ENCODE data around the gene VANGL2.

The VANGL2 gene

DNA sequence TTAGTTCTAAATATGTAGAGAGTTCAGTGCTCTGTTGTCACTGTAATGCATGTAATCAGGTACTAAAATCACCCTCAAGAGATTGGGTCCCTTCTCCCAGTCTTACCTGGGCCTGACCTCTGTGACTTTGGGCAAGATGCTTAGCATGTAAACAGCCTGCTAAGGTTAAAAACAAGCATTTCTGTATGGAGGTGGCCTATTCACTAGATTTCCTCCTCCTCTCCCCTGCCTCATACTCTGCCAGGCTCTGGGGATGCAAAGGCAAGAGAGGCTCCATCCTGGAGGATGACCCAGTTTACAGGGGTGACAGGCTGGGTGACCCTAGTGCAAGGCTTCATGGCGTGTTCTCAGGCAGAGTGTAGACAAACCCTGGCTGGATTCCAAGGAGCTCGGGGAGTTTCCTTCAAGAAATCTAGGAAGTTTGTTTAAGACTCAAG is 28.8 kb downstream of the VANGL2 start:
- DNase-seq, result no peak

- DNase-seq, result no peak
Observed at GRCh38 chr1:160429702-160430535, 29.6 kb downstream of the VANGL2 start.

DNA sequence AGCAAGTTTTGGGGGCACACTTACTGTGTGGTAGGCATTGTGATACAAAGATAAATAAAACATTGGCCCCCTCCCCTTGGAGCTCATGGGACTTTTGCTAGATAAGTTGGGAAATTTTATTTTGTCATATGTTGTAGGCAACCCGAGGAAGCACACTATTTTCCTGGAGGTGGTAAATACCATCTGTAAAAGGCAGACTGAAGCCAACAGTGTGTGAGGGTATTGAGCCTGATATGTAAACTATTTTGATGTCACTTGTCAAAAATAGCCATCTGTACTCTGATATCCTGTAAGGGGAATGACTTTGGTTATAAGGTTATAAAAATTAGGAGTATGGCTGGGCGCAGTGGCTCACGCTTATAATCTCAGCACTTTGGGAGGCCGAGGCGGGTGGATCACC is 30.6 kb downstream of the VANGL2 start:
- no peak for DNase-seq

DNA sequence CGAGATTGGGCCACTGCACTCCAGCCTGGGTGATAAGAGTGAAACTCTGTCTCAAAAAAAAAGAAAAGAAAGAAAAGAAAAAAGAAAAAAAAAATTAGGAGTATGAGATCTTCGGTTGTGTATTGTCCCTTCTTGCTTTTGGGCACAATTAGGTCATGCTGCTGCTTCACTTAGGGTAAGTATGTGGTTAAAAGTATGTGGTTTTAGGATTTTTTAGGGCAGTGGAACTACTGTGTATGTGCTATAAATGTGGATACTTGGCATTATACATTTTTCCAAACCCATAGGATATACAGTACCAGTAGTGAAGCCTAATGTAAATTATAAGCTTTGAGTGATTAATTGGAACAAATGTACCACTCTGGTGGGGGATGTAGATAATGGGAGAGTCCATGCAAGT is 31.2 kb downstream of the VANGL2 start:
- DNase-seq, result no peak

DNA sequence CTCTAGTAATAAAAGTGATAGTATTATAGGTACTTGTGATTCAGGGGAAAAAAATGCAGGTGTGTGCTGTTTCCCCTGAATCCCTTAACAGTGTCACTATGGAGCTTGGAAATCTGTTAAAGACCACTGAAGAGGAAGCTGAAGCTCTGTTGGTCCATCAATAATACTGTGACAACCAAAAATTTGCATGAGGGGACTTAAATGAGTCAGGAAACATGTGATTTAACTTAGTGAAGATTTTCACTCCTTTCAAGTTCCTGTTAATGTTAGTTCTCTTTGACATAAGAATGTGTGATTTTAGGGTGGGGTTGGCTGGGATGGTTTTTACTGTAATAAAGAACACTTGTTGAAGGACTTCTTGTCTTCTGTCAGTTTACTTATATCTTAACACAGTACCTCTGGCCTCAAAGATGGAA is 32.0 kb downstream of the VANGL2 start:
- DNase-seq, result no peak

- no peak for DNase-seq
Observed at GRCh38 chr1:160436966-160437365, 36.6 kb downstream of the VANGL2 start.

DNA sequence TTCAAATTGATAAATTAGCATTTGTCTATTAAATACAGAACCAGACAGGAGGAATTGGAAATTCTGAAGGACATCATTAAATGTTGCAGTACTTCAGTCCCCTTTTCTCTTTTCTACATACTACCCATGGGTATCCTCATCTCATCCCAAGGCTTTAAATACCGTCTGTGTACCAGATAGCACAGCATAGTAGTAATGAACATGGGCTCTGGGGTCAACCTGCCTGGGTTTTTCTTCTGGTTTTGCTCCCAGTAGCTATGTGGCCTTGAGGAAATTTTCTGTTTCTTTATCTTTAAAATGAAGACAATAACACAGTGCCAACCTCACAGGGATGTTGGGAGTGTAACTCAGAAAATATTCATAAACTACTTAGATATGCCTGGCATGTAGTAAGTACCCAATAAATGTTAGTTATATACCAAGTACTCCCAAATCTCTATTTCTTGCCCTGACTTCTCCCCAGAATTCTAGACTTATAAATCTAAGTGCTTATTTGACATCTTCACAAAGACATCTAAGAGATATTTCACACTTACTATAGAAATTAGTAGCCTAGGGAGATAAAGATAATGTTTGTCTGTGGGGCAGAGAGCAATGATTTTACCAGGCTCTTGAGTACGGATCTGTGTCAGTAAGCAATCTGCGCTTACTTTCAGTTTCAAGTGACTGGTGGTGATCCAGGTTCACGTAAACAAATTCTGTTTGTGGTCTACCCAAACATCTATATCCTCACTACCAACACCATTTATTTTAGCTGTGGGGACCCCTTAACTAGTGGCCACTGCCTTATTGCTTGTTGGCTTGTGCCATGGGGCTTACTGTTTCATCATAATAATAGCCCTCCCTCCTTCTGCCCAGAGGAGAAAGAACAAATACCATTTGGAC is 37.3 kb downstream of the VANGL2 start:
- DNase-seq, result no peak

GRCh38 chr1:160438317-160438918 is 38.1 kb downstream of the VANGL2 start:
- no peak for DNase-seq

- no peak for DNase-seq
Observed at GRCh38 chr1:160438935-160439334, 38.6 kb downstream of the VANGL2 start.

DNA sequence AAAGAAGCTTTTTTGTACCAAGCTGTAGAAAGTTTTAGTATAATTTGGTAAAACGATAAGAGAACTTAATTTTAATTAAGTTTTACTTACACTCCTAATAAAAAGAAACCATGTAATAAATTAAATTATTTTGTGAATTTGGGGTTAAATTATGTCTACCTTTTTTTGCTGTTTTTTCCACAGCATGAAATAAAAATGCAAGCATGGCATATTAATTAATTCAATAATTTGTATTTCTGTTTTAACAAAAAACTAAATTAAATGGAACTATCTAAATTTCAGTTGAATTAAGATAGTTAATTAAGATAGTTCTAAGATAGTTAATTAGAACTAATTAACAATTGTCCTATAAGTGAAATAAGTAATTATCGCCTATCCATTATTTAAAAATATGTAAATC is 39.4 kb downstream of the VANGL2 start:
- no peak for DNase-seq

GRCh38 chr1:160446945-160447600 is 46.7 kb downstream of the VANGL2 start:
- DNase-seq, result no peak

DNA sequence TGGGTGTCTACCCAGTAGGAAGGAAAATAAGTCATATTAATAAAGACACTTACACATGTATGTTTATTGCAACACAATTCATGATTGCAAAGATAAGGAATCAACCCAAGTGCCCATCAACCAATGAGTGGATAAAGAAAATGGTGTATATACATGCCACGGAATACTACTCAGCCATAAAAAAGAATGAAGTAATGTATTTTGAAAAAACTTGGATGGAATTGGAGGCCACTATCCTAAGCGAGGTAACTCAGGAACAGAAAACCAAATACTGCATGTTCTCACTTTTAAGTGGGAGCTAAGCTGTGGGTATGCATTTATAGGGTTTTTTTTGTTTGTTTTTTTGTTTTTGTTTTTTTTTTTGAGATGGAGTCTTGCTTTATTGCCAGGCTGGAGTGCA is 49.1 kb downstream of the VANGL2 start:
- DNase-seq, result no peak

GRCh38 chr1:160451119-160451858 is 50.9 kb downstream of the VANGL2 start:
- no peak for DNase-seq

DNA sequence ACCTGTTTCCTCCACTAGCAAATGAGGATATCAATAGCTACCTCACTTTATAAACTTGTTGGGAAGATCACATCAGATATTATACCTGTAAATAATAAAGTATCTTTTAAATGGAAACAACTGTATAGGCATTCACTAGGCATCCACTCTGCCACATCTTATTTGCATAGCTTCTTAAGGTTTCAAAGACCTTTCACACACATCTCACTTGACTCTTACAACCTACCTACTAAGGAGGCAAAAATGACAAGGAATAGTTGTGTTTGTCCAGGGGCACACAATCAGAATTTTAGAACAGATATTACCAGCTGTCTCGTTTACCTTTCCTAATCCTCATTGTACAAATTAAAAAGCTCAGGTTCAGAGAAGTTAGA is 51.5 kb downstream of the VANGL2 start:
- DNase-seq, result no peak

GRCh38 chr1:160453443-160453842 is 53.1 kb downstream of the VANGL2 start:
- no peak for DNase-seq

GRCh38 chr1:160454371-160455152 is 54.2 kb downstream of the VANGL2 start:
- DNase-seq, result no peak

GRCh38 chr1:160455153-160455517 is 54.8 kb downstream of the VANGL2 start:
- DNase-seq, result no peak

- no peak for DNase-seq
Observed at GRCh38 chr1:160459056-160459455, 58.7 kb downstream of the VANGL2 start.

DNA sequence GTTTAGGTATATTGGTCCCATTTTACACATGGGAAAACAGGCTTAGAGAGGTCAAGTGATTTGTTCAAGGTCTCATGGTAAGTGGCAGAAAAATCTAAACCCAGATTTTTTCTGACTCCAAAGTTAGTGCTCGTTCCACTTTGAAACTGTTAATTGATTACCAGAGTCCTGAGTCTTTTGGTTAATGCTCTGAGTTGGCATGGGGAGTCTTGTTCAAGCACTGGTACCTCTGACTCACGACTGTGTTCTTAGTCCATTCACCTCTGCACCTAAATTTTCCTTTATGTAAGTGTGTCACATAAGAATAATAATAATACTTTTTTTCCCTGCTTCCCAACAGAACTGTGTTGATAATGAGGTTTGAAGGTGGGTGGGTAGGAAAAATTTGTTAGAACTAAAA is 59.3 kb downstream of the VANGL2 start:
- DNase-seq, result no peak

- DNase-seq, result no peak
Observed at GRCh38 chr1:160460214-160460642, 59.9 kb downstream of the VANGL2 start.

- no peak for DNase-seq
Observed at GRCh38 chr1:160460683-160461287, 60.4 kb downstream of the VANGL2 start.

All from stimulated activated CD4-positive, alpha-beta T cell treated with anti-CD3 and anti-CD28 coated beads, Interleukin-2, amount 100 ng/mL, for 48 hours (primary cell).